ENCODE results near the gene PSIP1.

DNA sequence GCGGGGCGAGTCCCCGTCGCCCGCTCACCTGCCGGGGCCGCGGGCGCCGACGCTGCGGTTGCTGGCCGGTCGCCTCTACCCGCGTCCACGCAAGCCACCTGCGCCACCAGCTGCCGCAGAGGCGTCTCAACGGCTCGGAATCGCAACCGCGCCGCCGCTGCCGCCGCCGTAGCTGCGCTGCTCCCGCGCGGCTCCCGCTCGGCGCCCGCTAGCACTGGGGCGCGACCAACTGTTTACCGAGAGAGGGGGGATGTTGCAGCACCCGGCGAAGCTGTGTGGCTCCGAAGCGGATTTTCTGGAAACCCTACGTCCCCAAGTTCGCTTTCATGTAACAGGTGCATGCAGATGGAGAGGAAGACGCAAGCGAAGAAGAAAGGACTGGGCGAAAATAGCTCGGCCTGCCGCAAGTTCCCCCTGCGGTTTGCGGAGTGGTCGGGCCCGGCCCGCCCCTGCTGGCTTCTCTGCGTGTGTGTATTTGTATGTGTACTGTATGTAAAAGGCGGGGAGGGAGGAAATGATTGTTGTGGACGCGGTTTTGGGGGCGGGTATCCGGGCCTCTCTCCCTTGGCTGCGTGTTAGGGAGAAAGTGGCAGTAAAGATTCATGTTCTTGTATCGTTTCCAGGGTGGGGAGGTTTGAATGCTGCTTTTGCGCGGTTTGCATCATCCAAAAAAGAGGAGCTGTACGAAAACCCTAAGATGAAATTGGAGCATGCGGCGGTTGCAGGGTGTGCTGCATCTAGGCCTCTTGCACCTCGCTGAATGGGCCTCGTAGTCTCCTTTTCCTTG is at the start of gene PSIP1:
- TF ChIP-seq, protein P1, sequence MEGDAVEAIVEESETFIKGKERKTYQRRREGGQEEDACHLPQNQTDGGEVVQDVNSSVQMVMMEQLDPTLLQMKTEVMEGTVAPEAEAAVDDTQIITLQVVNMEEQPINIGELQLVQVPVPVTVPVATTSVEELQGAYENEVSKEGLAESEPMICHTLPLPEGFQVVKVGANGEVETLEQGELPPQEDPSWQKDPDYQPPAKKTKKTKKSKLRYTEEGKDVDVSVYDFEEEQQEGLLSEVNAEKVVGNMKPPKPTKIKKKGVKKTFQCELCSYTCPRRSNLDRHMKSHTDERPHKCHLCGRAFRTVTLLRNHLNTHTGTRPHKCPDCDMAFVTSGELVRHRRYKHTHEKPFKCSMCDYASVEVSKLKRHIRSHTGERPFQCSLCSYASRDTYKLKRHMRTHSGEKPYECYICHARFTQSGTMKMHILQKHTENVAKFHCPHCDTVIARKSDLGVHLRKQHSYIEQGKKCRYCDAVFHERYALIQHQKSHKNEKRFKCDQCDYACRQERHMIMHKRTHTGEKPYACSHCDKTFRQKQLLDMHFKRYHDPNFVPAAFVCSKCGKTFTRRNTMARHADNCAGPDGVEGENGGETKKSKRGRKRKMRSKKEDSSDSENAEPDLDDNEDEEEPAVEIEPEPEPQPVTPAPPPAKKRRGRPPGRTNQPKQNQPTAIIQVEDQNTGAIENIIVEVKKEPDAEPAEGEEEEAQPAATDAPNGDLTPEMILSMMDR (IDR thresholded peaks at IDR 0.05; ENCODE audit: low read depth, low read length, poor library complexity, severe bottlenecking) = no peak
- TF ChIP-seq EZH2phosphoT487 (IDR thresholded peaks at IDR 0.05; ENCODE audit: borderline replicate concordance, low read length) = no peak
